Body of pancreas (tissue), 4 donors: ENCODE results near the gene JAML. TPM values are rescaled to one million over a fixed set of nuclear protein-coding genes. Genes with fewer than 3 reads are reported as not detected.
A peak's percentile ranks its signal among the peaks of the same experiment; 100 is the strongest.

Experiments used
- ATAC-seq: fragments of 150-250 bp; one replicate; pipeline ENCODE4 v1.9.1; 2016
- DNase-seq, 4 donors: peaks; one replicate each; pipeline ENCODE4 v3.0.0-alpha.2; 2019
- H3K27ac ChIP-seq, 4 donors: fragments of 200-600 bp; sonication (generic); 1 replicate in 3 of 4; 2 replicates in 1 of 4; pipeline versions ENCODE4 v1.5.1 to v1.6.1; 2016 to 2019; ENCODE audit warnings: mild to moderate bottlenecking in 1 of 4, mixed read lengths in 1 of 4, moderate library complexity in 1 of 4
- H3K27me3 ChIP-seq, 2 donors: fragments of 200-600 bp; sonication (generic); one replicate each; pipeline ENCODE4 v1.6.0; 2016; ENCODE audit warnings: mild to moderate bottlenecking in 1 of 2
- H3K36me3 ChIP-seq, 2 donors: fragments of 200-600 bp; sonication (generic); replicated peaks in 1 of 2; 2 replicates each; pipeline ENCODE4 v1.5.1; 2016; ENCODE audit warnings: low read depth in 2 of 2; ENCODE audit not compliant: insufficient read depth in 1 of 2
- H3K4me1 ChIP-seq: fragments of 200-600 bp; sonication (generic); one replicate; pipeline ENCODE4 v1.6.0; 2016
- H3K4me3 ChIP-seq, 2 donors: fragments of 200-600 bp; sonication (generic); 1 replicate in 1 of 2; 2 replicates in 1 of 2; pipeline ENCODE4 v1.5.1; 2016 to 2019
- H3K9me3 ChIP-seq, 3 donors: fragments of 200-600 bp; sonication (generic); 1 replicate in 2 of 3; 2 replicates in 1 of 3; pipeline ENCODE4 v1.5.1; 2016
- CTCF ChIP-seq, 7 experiments: fragments of 450-650 bp in 4 of 7; fragments of 200-600 bp in 3 of 7; sonication (generic) in 3 of 7; IDR thresholded peaks; one replicate each; pipeline ENCODE4 v1.5.1; 2016 to 2019; ENCODE audit warnings: antibody characterized with exemption in 7 of 7
- POLR2A ChIP-seq, 3 donors: fragments of 450-650 bp; IDR thresholded peaks; one replicate each; pipeline ENCODE4 v1.6.1; 2016; ENCODE audit warnings: antibody characterized with exemption in 3 of 3, mild to moderate bottlenecking in 2 of 3
- WGBS, 2 donors: methylation state at CpG; one replicate each; pipeline ENCODE4 v1.1.5; 2017; 5-methylcytosine and 5-hydroxymethylcytosine counted together
- intact Hi-C: fragments of 100-400 bp; cut with DNase I; formaldehyde crosslinking; loops from one replicate; pipeline ENCODE4 v1.15.1; 2023
- total RNA-seq, 2 donors: library from RNA; depleted of rRNA; stranded (reverse); fragments of >200 nt; gene quantifications; one replicate each; pipeline ENCODE4 v1.1.0, GENCODE V29; 2016

The JAML gene
- total RNA-seq, 2 donors from 2014 or later: 0.99 to 4.9 TPM

- Histone ChIP-seq H3K27me3 (no peaks in the 10 kb centered on the region), H3K4me1 (peaks cover 23% of the 10 kb centered on the region), H3K9me3 (no peaks in the 10 kb centered on the region), H3K36me3 (no peaks in the 10 kb centered on the region), H3K27ac (no peak overlapping the region), H3K4me3 (no peak overlapping the region)
- DNase-seq (no peak), ATAC-seq (no peak)
- WGBS, 2 donors: 83 to 86% methylated on average over 2 of the region's 2 CpGs
- intact Hi-C loops: loop anchor here (5.0 kb wide), 1 partner anchor 85 kb away; no protein-coding TSS in a partner anchor
- TF ChIP-seq CTCF (IDR thresholded peaks at IDR 0.05): no peak
- no peak for TF ChIP-seq POLR2A (IDR thresholded peaks at IDR 0.05)
Observed at GRCh38 chr11:118201966-118202365, 22.8 kb downstream of the JAML start.

- Histone ChIP-seq H3K27ac (no peak overlapping the region), H3K4me3 (no peak overlapping the region), H3K4me1 (peaks cover 24% of the 10 kb centered on the region), H3K27me3 (no peaks in the 10 kb centered on the region), H3K36me3 (no peaks in the 10 kb centered on the region), H3K9me3 (no peaks in the 10 kb centered on the region)
- no peak for TF ChIP-seq POLR2A (IDR thresholded peaks at IDR 0.05)
- TF ChIP-seq CTCF (IDR thresholded peaks at IDR 0.05): no peak
- ATAC-seq (no peak), DNase-seq (no peak)
- intact Hi-C loops: loop anchor here (5.0 kb wide), 1 partner anchor 86 kb away; no protein-coding TSS in a partner anchor
- WGBS, 2 donors: 88 to 91% methylated on average over 9 of the region's 9 CpGs
Observed at GRCh38 chr11:118200901-118201680, 23.7 kb downstream of the JAML start.

GRCh38 chr11:118200497-118200896 lies 24.3 kb downstream of the JAML start:
- Histone ChIP-seq H3K36me3 (no peaks in the 10 kb centered on the region), H3K27ac (no peak overlapping the region), H3K27me3 (no peaks in the 10 kb centered on the region), H3K4me1 (peaks cover 30% of the 10 kb centered on the region), H3K9me3 (no peaks in the 10 kb centered on the region), H3K4me3 (no peak overlapping the region)
- intact Hi-C loops: loop anchor here (5.0 kb wide), 1 partner anchor 87 kb away; no protein-coding TSS in a partner anchor
- ATAC-seq (no peak), DNase-seq (no peak)
- TF ChIP-seq POLR2A (IDR thresholded peaks at IDR 0.05) (no peak), CTCF (IDR thresholded peaks at IDR 0.05) (no peak)
- WGBS, 2 donors: 85 to 87% methylated on average over 5 of the region's 5 CpGs

GRCh38 chr11:118199135-118199534 lies 25.7 kb downstream of the JAML start:
- H3K27me3 ChIP-seq: no peaks in the 10 kb centered on the region
- peaks cover 43% of the 10 kb centered on the region for H3K4me1 ChIP-seq
- intact Hi-C loops: no loop called here
- no peak overlapping the region for H3K4me3 ChIP-seq
- DNase-seq (no peak), ATAC-seq (no peak)
- TF ChIP-seq CTCF (IDR thresholded peaks at IDR 0.05) (no peak), POLR2A (IDR thresholded peaks at IDR 0.05) (no peak)
- H3K9me3 ChIP-seq: no peaks in the 10 kb centered on the region
- no peaks in the 10 kb centered on the region for H3K36me3 ChIP-seq
- 76 to 87% methylated on average over 6 of the region's 6 CpGs for WGBS, 2 donors
- no peak overlapping the region for H3K27ac ChIP-seq

GRCh38 chr11:118198370-118198769 lies 26.4 kb downstream of the JAML start:
- 0% methylated on average over 8 to 9 of the region's 9 CpGs for WGBS, 2 donors
- Histone ChIP-seq H3K27me3 (no peaks in the 10 kb centered on the region), H3K4me1 (peaks cover 51% of the 10 kb centered on the region), H3K27ac (no peak overlapping the region), H3K4me3 (no peak overlapping the region), H3K9me3 (no peaks in the 10 kb centered on the region), H3K36me3 (no peaks in the 10 kb centered on the region)
- DNase-seq: peak; percentile 83 to 89 (median 84)
- no peak for TF ChIP-seq POLR2A (IDR thresholded peaks at IDR 0.05)
- TF ChIP-seq CTCF (IDR thresholded peaks at IDR 0.05): peak; percentile 67 to 92 (median 86)
- intact Hi-C loops: no loop called here
- peak; percentile 32 for ATAC-seq
